Choroid plexus epithelial cell (primary cell): ENCODE results near the gene SNAP25.

Source experiments
- DNase-seq: peaks from one replicate; pipeline ENCODE4 v3.0.0-alpha.2; 2010; ENCODE audit warnings: low read depth
- H3K4me3 ChIP-seq: 2 replicates; pipeline ENCODE4 v1.5.1; 2011; ENCODE audit warnings: low read depth, mild to moderate bottlenecking, control low read depth, low read length, moderate library complexity
- TF ChIP-seq, protein P1 (sequence below): conservative IDR thresholded peaks from 2 replicates; pipeline ENCODE4 v1.5.1; 2011; ENCODE audit warnings: low read depth, mild to moderate bottlenecking, control low read depth, inconsistent platforms, low read length, moderate library complexity

Gene SNAP25

DNA sequence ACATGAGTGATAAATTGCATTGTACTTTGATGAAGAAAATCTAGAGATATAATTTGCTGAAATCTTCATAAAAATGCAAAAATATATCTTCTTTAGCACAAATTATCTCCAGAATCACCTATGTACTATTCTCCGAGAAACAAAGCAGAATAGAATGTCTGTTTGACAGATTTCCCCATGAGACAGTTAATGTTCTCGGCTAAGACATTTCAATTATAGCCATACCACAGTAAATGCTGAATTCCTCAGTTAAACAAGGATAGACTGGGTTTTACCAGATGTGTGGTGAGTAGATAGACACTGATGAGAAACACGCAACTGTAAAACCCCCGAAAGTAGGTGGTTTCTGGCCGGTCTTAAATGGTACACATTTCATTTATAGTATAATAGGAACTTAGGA, 69.8 kb downstream of the SNAP25 start:
- H3K4me3 ChIP-seq = no peak overlapping the region
- no peak for DNase-seq
- TF ChIP-seq, protein P1, sequence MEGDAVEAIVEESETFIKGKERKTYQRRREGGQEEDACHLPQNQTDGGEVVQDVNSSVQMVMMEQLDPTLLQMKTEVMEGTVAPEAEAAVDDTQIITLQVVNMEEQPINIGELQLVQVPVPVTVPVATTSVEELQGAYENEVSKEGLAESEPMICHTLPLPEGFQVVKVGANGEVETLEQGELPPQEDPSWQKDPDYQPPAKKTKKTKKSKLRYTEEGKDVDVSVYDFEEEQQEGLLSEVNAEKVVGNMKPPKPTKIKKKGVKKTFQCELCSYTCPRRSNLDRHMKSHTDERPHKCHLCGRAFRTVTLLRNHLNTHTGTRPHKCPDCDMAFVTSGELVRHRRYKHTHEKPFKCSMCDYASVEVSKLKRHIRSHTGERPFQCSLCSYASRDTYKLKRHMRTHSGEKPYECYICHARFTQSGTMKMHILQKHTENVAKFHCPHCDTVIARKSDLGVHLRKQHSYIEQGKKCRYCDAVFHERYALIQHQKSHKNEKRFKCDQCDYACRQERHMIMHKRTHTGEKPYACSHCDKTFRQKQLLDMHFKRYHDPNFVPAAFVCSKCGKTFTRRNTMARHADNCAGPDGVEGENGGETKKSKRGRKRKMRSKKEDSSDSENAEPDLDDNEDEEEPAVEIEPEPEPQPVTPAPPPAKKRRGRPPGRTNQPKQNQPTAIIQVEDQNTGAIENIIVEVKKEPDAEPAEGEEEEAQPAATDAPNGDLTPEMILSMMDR = no peak

DNA sequence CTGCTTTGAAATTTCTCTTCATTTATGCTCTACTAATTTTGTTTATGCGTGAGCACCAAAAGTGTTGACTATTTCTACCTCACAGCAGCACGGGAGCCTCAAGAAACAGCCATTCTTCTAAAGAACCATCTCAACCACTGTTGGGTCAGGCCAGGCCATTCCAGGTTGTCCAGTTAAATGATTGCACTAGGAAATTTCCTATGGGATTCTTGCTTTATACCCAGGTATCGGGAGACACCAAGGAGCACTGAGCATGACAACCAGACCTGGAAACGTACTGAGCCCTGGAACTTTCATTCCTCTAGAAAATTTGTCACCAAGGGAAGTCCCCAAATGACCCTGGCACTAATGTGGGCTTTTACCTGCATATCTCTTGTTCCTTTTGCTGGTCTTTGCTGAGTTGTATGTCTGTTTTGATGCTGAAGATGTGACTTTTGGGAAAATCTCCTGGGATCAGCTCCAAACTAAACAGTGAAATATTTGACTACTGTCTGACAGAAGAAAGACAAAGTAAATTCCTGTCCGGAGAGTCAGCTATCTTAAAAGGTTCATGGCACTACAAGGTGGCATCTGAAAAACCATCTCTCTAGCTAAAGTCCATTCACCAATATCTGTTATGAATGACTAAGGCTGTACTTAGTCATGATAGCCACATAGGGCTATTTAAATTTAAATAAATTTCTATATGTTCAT, 70.5 kb downstream of the SNAP25 start:
- TF ChIP-seq, protein P1 = no peak
- no peak for DNase-seq
- H3K4me3 ChIP-seq = no peak overlapping the region

DNA sequence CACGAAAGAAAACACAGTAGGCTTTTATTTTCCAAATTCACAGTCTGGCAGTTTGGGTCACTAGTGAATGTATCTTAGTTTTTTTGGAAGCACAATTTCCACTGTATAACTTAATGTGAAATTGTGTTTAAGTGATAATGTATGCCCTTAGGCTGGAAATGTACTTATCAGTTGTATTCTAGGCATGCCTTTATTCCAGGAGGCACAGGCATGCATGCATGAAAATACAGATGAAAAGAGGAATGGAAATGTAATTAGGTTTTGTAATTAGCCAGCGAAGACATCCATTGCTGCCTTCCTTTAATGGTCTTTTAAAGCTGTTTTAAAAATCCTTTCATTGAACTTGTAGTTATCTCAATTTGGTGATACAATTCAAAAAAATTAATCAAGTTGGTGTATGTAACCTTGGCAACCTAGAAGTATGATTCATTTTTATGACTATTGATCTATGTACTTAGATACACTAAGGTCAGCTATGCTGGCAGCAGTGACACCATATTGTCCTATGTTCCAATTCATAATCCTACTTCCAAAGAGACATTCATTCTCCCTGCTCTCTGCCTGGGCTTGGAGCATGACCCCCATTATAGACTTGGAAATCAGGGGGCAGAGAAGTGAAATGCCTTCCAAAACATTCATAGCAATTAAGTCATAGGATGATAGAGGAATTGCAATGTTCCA, 73.1 kb downstream of the SNAP25 start:
- no peak for DNase-seq
- TF ChIP-seq, protein P1 = no peak
- no peak overlapping the region for H3K4me3 ChIP-seq

DNA sequence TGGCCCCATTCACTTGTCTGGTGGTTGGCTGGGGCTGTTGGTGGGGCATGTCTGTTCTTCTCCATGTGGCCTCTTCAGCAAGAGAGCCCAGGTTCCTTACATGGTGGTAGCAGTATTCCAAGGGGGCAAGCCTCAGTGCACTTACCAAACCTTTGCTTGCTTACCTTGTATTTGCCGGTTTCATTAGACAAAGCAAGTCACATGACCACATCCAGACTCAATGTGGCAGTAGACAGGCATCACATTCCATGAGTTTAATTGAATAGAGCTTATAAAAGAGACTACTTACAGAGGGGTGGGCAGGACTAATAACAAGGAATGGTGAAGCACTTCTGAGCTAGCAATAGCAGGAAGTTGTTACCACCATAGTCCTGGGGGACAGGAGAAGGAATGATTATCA, 78.6 kb downstream of the SNAP25 start:
- DNase-seq = no peak
- H3K4me3 ChIP-seq = no peak overlapping the region
- TF ChIP-seq, protein P1 = no peak

DNA sequence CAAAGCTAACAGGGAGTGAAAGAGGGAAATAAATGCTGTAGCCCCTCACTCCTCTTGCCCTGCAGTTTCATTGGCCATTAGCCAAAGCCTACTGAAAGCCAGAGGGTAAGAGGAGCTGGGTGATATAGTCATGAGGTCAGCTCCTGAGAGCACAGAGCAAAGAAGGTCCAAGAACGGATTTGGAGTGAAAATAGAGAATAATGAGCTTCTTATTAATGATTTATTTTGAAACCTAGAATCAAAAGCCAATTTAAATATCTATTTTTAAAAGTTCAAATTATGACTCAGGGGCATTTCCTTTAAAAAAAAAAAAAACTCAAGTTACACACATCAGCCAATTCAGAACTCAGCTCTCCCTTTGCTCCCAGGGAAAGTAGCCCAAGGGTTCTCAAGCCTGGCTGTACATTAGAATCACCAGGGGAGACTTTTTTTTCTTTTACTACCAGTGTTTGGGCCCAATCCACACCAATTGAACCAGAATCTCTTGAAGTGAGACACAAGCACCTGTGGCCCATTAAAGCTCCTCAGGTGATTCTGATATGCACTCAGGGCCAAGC, 79.1 kb downstream of the SNAP25 start:
- DNase-seq = peak; percentile 42
- no peak overlapping the region for H3K4me3 ChIP-seq
- TF ChIP-seq, protein P1 = no peak

DNA sequence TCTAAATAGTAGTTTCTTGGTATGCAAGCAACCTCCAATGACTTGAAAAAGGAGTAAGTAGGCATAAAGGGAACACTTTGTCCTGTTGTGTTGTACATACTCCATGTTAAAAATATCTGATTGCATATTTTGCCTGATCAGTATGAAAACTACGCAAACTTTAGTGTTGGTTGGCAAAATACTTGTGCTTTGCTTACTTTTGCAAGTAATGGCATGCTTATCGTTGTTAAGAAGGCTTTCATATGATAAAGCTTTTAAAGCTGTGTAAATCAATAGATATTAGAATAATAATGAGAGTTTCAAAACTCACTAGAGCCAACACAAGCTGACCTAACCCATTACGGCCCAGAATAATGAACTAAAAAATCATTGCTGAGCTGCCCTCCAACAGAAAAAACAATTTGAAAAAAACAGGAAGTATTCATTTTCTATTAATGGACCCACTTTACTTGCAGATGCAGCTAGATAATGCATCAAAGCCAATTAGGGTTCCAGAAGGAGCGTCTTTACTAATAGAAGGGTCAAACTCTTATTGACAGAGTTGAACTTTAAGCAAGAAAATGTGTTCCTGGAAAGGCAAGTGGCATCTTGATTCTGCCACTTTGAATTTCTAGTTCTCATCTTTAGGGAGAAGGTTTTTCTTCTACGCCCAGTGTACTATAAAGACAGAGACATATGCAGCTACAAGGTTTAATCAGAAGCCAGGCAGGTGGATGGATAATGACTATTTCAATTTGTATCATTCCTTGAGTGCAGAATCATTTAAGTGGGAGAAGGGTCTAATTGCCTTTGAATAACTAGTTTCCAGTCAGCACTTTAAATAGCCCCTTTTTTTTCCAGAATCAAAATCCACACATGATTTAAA, 82.2 kb downstream of the SNAP25 start:
- TF ChIP-seq, protein P1 = no peak
- no peak overlapping the region for H3K4me3 ChIP-seq
- no peak for DNase-seq
